ENCODE measurements around the gene AIG1. TPM values are rescaled to one million over a fixed set of nuclear protein-coding genes. Genes with fewer than 3 reads are reported as not detected.

AIG1 gene
- total RNA-seq, 4 donors from 2014 or later, result 40.7 to 56.4 (median 43.6) TPM

DNA sequence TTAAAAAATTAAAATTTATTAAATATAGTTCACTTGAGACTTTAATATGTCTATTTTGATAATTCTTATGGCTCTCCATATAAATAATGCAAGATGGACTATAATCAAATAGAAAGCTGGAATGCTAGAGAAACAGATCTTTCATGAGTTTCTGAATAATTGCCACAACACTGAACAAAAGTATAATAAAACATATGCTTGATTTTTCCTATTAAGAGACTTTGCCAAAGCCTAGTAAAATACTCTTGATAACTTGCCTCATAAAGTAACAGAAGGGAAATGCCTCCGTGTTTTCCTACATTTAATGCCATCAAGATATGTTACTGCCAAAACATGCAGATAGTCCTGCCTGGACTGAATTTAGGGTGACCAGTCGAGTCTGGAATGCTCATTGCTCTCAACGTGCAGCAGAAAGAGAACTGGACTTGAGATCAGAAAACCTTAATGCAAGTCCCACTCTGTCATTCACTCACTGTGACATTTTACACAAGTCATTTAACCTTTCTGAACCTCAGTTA is 153.2 kb downstream of the AIG1 start:
- TF ChIP-seq CTCF (IDR thresholded peaks at IDR 0.05; ENCODE audit: low read depth), result no peak

DNA sequence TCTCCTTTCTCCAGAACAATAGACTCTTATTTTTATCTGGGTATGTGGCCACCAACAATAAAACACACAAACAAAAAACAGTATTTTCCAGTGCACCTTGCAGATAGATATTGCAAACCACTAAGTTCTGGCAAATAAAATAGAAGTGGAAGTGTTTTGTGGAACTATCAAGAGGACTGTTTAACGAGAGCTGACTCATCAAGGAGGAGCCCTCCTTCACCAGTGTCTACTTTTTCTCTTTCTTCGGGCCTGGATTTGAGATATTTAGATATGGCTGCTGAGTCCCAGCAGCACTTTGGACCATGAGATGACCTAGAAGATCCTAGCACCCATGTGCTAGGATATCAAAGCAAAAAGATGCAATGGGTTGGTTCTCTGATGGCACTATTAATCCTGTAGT is 154.7 kb downstream of the AIG1 start:
- TF ChIP-seq CTCF (IDR thresholded peaks at IDR 0.05; ENCODE audit: low read depth), result no peak

DNA sequence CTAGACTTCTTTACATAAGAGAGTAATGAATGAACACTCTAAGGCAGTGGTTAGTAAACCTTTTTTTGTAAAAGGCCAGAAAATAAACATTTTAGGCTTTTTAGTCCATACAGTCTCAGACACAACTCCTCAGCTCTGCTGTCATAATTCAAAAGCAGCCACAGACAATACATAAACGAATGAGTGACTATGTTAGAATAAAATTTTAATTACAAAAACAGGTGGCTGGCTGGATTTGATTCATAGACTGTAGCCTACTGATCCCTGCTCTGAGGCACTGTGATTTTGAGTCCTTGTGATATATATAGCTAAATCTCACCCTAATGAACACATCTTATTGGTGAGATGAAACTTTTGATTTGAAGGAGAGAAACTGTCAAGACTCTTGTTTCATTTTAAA is 155.1 kb downstream of the AIG1 start:
- no peak for TF ChIP-seq CTCF (IDR thresholded peaks at IDR 0.05; ENCODE audit: low read depth)

- no peak for TF ChIP-seq CTCF (IDR thresholded peaks at IDR 0.05; ENCODE audit: low read depth)
Measured at GRCh38 chr6:143218233-143218632, 157.5 kb downstream of the AIG1 start.

GRCh38 chr6:143221698-143222097 is 161.0 kb downstream of the AIG1 start:
- TF ChIP-seq CTCF (IDR thresholded peaks at IDR 0.05; ENCODE audit: low read depth), result no peak

- no peak for TF ChIP-seq CTCF (IDR thresholded peaks at IDR 0.05; ENCODE audit: low read depth)
Measured at GRCh38 chr6:143222310-143222709, 161.6 kb downstream of the AIG1 start.

DNA sequence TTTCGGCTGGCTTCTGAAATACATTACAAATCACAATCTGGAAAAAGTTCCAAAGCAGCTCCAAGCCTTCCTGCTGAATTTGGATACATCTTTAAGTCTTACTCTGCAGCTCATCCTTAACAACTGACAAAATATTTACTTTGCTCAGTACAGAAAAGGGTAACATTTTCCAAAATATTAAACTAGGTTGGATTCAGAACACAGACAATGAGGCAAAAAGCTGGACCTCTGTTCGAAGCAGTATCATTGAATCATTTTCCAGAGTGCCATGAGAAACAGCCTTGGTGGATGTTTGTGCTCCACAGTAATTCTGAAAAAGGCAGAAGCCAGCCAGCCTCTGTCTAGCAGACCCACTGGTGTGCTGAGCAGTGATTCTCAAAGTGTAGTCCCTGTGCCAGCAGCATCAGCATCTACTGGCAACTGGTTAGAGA is 162.1 kb downstream of the AIG1 start:
- no peak for TF ChIP-seq CTCF (IDR thresholded peaks at IDR 0.05; ENCODE audit: low read depth)
